ENCODE measurements around the gene SMIM44.
"Not testable (repeated sequence)": the region's sequence is repeated elsewhere in the genome, so short reads cannot be mapped to it uniquely, and the experiment has no call there.

The SMIM44 gene

GRCh38 chr19:3518255-3518654, 35.0 kb upstream of the SMIM44 start:
- in situ Hi-C loops (cut with HindIII; ENCODE audit: low sequenced_read_pairs), result no loop called here

- in situ Hi-C loops (cut with HindIII; ENCODE audit: low sequenced_read_pairs), result no loop called here
Observed at GRCh38 chr19:3517638-3518037, 34.4 kb upstream of the SMIM44 start.

GRCh38 chr19:3516675-3517207, 33.5 kb upstream of the SMIM44 start:
- in situ Hi-C loops (cut with HindIII; ENCODE audit: low sequenced_read_pairs), result no loop called here

GRCh38 chr19:3515891-3516422, 32.7 kb upstream of the SMIM44 start:
- in situ Hi-C loops (cut with HindIII; ENCODE audit: low sequenced_read_pairs), result no loop called here

GRCh38 chr19:3514930-3515329, 31.7 kb upstream of the SMIM44 start:
- in situ Hi-C loops (cut with HindIII; ENCODE audit: low sequenced_read_pairs), result no loop called here

- in situ Hi-C loops (cut with HindIII; ENCODE audit: low sequenced_read_pairs), result no loop called here
Observed at GRCh38 chr19:3513229-3514140, 30.2 kb upstream of the SMIM44 start.

- in situ Hi-C loops (cut with HindIII; ENCODE audit: low sequenced_read_pairs), result no loop called here
Observed at GRCh38 chr19:3512562-3513228, 29.5 kb upstream of the SMIM44 start.

- in situ Hi-C loops (cut with HindIII; ENCODE audit: low sequenced_read_pairs), result no loop called here
Observed at GRCh38 chr19:3511506-3512251, 28.4 kb upstream of the SMIM44 start.

GRCh38 chr19:3510727-3511126, 27.5 kb upstream of the SMIM44 start:
- in situ Hi-C loops (cut with HindIII; ENCODE audit: low sequenced_read_pairs), result no loop called here

GRCh38 chr19:3509566-3509989, 26.3 kb upstream of the SMIM44 start:
- in situ Hi-C loops (cut with HindIII; ENCODE audit: low sequenced_read_pairs), result no loop called here

- in situ Hi-C loops (cut with HindIII; ENCODE audit: low sequenced_read_pairs), result no loop called here
Observed at GRCh38 chr19:3508771-3509535, 25.7 kb upstream of the SMIM44 start.

GRCh38 chr19:3508121-3508661, 24.9 kb upstream of the SMIM44 start:
- in situ Hi-C loops (cut with HindIII; ENCODE audit: low sequenced_read_pairs), result not testable (repeated sequence)

- in situ Hi-C loops (cut with HindIII; ENCODE audit: low sequenced_read_pairs), result no loop called here
Observed at GRCh38 chr19:3507371-3508120, 24.3 kb upstream of the SMIM44 start.

GRCh38 chr19:3506384-3507340, 23.4 kb upstream of the SMIM44 start:
- in situ Hi-C loops (cut with HindIII; ENCODE audit: low sequenced_read_pairs), result no loop called here

- in situ Hi-C loops (cut with HindIII; ENCODE audit: low sequenced_read_pairs), result no loop called here
Observed at GRCh38 chr19:3505598-3506383, 22.6 kb upstream of the SMIM44 start, which contains the start of gene FZR1. Gene FZR1 (plus strand): TSS chr19:3506311. CDS start chr19:3522990, 16,679 bp downstream.

GRCh38 chr19:3504735-3505134, 21.5 kb upstream of the SMIM44 start:
- in situ Hi-C loops (cut with HindIII; ENCODE audit: low sequenced_read_pairs), result no loop called here

- in situ Hi-C loops (cut with HindIII; ENCODE audit: low sequenced_read_pairs), result no loop called here
Observed at GRCh38 chr19:3503036-3503572, 19.9 kb upstream of the SMIM44 start.

All from endothelial cell of hepatic sinusoid (primary cell).